ENCODE results near the gene KRTAP3-1. TPM values are rescaled to one million over a fixed set of nuclear protein-coding genes. Genes with fewer than 3 reads are reported as not detected.

KRTAP3-1 gene
- total RNA-seq, 1 experiment from 2014 or later = not detected

DNA sequence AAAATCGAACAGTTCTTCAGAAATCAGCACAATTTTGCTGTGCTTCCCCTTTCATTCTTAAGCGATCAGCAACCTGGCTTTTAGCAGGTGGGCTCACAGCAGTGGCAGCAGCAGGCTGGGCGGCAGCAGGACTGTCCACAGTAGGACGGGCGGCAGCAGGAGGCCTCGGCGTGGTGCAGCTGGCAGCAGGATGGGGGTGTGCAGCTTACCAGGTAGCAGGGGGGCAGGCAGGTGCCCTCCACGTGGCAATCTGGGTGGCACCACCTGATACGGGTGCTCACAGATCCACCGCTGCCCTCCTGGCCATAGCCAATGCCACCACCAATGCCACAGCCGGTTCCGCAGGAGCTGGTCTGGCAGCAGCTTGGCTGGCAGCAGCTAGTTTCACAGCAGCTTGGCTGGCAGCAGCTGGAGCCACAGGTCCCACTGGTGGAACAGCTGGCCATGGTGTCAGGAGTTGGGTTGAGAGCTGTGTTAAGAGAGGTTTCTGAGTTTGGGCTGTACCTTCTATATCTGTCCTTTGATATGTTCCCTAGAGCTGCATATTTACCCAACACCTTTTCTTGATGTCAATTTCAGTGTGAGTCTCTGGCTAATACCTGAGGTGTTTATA is 20.8 kb upstream of the KRTAP3-1 start, which contains the start of gene KRTAP1-4:
Gene KRTAP1-4 (minus strand): TSS at position 563 of the 613 bp plus-strand sequence. CDS start 117 bp downstream, at position 446.
- CTCF ChIA-PET = no interaction called here
- no peak for TF ChIP-seq TP53 (CRISPR knock-in tag; IDR thresholded peaks at IDR 0.05)
- POLR2A ChIA-PET = no interaction called here
- DNase-seq (ENCODE audit: low spot score) = no peak
- ATAC-seq = no peak
- peaks cover under 1% of the 10 kb centered on the region for H3K4me1 Mint-ChIP-seq
- no peak within 1 kb of the TSS for H3K27ac Mint-ChIP-seq
- H3K4me3 Mint-ChIP-seq = no peak within 1 kb of the TSS
- H3K9me3 Mint-ChIP-seq = no peaks in the 10 kb centered on the region
- no peaks in the 10 kb centered on the region for H3K27me3 Mint-ChIP-seq (ENCODE audit: low read depth)
- H3K36me3 Mint-ChIP-seq = no peaks in the 10 kb centered on the region

DNA sequence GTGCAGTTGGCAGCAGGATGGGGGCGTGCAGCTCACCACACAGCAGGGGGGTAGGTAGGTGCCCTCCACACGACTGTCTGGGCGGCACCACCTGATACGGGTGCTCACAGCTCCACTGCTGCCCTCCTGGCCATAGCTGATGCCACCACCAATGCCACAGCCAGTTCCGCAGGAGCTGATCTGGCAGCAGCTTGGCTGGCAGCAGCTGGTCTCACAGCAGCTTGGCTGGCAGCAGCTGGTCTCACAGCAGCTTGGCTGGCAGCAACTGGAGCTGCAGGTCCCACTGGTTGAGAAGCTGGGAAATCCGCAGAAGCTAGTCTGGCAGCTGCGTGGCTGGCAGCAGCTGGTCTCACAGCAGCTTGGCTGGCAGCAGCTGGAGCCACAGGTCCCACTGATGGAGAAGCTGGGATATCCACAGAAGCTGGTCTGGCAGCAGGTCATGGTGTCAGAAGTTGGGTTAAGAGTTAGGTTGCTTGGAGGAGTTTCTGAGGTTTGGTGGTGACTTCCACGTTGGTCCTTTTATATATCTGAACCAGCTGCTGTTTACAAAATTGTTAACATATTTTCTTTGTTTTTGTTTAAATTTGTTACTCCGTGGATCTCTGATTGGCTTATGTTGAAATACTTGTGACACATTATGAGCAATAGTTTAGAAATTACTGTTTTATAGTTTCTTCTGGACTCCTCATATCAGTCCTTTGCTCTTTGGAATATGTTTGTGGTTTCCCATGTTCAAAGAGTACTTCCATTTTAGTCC is 18.0 kb upstream of the KRTAP3-1 start, which contains the start of gene KRTAP1-5:
Gene KRTAP1-5 (minus strand): TSS at position 494 of the 757 bp plus-strand sequence. CDS start 53 bp downstream, at position 441.
- Mint-ChIP-seq H3K4me1 (no peaks in the 10 kb centered on the region), H3K27ac (no peak within 1 kb of the TSS), H3K4me3 (no peak within 1 kb of the TSS), H3K27me3 (ENCODE audit: low read depth) (no peaks in the 10 kb centered on the region), H3K9me3 (peaks cover 5% of the 10 kb centered on the region; the same call in 1 of the 2 replicates), H3K36me3 (no peaks in the 10 kb centered on the region)
- DNase-seq (ENCODE audit: low spot score) = no peak
- POLR2A ChIA-PET = no interaction called here
- no peak for ATAC-seq
- TF ChIP-seq, protein P1, sequence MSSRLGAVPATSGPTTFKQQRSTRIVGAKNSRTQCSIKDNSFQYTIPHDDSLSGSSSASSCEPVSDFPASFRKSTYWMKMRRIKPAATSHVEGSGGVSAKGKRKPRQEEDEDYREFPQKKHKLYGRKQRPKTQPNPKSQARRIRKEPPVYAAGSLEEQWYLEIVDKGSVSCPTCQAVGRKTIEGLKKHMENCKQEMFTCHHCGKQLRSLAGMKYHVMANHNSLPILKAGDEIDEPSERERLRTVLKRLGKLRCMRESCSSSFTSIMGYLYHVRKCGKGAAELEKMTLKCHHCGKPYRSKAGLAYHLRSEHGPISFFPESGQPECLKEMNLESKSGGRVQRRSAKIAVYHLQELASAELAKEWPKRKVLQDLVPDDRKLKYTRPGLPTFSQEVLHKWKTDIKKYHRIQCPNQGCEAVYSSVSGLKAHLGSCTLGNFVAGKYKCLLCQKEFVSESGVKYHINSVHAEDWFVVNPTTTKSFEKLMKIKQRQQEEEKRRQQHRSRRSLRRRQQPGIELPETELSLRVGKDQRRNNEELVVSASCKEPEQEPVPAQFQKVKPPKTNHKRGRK (CRISPR knock-in tag; IDR thresholded peaks at IDR 0.05; ENCODE audit: borderline replicate concordance) = no peak
- no peak for TF ChIP-seq CREM (CRISPR knock-in tag; IDR thresholded peaks at IDR 0.05)
- no peak for TF ChIP-seq CBFB (CRISPR knock-in tag; IDR thresholded peaks at IDR 0.05; ENCODE audit: low read depth)
- TF ChIP-seq ATF2 (CRISPR knock-in tag; IDR thresholded peaks at IDR 0.05; ENCODE audit: borderline replicate concordance, low read depth) = no peak
- TF ChIP-seq SP1 (CRISPR knock-in tag; conservative IDR thresholded peaks at IDR 0.05) = no peak
- TF ChIP-seq ZNF121 (CRISPR knock-in tag; IDR thresholded peaks at IDR 0.05) = no peak
- TF ChIP-seq EMX1 (CRISPR knock-in tag; IDR thresholded peaks at IDR 0.05) = no peak
- no peak for TF ChIP-seq OVOL2 (CRISPR knock-in tag; IDR thresholded peaks at IDR 0.05; ENCODE audit: borderline replicate concordance)
- no peak for TF ChIP-seq TCF7 (CRISPR knock-in tag; IDR thresholded peaks at IDR 0.05; ENCODE audit: low read depth)
- no peak for TF ChIP-seq NR1H2 (CRISPR knock-in tag; IDR thresholded peaks at IDR 0.05)
- CTCF ChIA-PET = interaction anchor here (0.5 kb wide), 1 partner anchor 1319 kb away, joined by 3 read pairs; no protein-coding TSS in a partner anchor

DNA sequence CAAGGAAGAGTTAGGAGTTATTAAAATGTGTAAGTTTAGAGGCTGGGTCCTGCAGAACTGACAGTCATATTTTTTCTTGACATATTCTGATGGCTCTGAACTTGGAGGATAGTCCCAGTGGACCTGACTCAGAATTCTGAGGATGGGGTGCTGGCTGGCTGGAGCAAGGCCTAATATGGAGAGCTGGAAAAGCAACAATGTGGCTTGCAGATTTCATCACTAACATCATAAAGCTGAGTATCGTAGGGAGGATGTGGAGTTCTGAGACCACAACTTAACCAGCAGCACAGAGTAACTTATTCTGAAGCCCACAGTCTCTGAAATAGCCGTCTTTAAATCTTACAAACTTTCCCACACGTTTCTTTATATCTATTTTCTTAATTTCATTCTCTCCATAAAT is 15.8 kb upstream of the KRTAP3-1 start:
- H3K36me3 Mint-ChIP-seq = no peaks in the 10 kb centered on the region
- no peak for ATAC-seq
- H3K4me3 Mint-ChIP-seq = no peak overlapping the region
- H3K27ac Mint-ChIP-seq = no peak overlapping the region
- no peaks in the 10 kb centered on the region for H3K27me3 Mint-ChIP-seq (ENCODE audit: low read depth)
- H3K4me1 Mint-ChIP-seq = no peaks in the 10 kb centered on the region
- ChIA-PET POLR2A (no interaction called here), CTCF (interaction anchor here (1.5 kb wide), 1 partner anchor 161 kb away, joined by 3 read pairs; no protein-coding TSS in a partner anchor)
- no peak for DNase-seq (ENCODE audit: low spot score)
- H3K9me3 Mint-ChIP-seq = peaks cover 13% of the 10 kb centered on the region
- TF ChIP-seq NR2C2 (CRISPR knock-in tag; IDR thresholded peaks at IDR 0.05) (no peak), MYBL2 (CRISPR knock-in tag; IDR thresholded peaks at IDR 0.05) (no peak), ZSCAN18 (CRISPR knock-in tag; IDR thresholded peaks at IDR 0.05) (no peak), NFATC4 (CRISPR knock-in tag; IDR thresholded peaks at IDR 0.05) (no peak), HMGA2 (CRISPR knock-in tag; IDR thresholded peaks at IDR 0.05) (no peak)
- TF ChIP-seq, protein P2, sequence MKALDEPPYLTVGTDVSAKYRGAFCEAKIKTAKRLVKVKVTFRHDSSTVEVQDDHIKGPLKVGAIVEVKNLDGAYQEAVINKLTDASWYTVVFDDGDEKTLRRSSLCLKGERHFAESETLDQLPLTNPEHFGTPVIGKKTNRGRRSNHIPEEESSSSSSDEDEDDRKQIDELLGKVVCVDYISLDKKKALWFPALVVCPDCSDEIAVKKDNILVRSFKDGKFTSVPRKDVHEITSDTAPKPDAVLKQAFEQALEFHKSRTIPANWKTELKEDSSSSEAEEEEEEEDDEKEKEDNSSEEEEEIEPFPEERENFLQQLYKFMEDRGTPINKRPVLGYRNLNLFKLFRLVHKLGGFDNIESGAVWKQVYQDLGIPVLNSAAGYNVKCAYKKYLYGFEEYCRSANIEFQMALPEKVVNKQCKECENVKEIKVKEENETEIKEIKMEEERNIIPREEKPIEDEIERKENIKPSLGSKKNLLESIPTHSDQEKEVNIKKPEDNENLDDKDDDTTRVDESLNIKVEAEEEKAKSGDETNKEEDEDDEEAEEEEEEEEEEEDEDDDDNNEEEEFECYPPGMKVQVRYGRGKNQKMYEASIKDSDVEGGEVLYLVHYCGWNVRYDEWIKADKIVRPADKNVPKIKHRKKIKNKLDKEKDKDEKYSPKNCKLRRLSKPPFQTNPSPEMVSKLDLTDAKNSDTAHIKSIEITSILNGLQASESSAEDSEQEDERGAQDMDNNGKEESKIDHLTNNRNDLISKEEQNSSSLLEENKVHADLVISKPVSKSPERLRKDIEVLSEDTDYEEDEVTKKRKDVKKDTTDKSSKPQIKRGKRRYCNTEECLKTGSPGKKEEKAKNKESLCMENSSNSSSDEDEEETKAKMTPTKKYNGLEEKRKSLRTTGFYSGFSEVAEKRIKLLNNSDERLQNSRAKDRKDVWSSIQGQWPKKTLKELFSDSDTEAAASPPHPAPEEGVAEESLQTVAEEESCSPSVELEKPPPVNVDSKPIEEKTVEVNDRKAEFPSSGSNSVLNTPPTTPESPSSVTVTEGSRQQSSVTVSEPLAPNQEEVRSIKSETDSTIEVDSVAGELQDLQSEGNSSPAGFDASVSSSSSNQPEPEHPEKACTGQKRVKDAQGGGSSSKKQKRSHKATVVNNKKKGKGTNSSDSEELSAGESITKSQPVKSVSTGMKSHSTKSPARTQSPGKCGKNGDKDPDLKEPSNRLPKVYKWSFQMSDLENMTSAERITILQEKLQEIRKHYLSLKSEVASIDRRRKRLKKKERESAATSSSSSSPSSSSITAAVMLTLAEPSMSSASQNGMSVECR (CRISPR knock-in tag; IDR thresholded peaks at IDR 0.05; ENCODE audit: borderline replicate concordance) = no peak
- TF ChIP-seq, protein P3, sequence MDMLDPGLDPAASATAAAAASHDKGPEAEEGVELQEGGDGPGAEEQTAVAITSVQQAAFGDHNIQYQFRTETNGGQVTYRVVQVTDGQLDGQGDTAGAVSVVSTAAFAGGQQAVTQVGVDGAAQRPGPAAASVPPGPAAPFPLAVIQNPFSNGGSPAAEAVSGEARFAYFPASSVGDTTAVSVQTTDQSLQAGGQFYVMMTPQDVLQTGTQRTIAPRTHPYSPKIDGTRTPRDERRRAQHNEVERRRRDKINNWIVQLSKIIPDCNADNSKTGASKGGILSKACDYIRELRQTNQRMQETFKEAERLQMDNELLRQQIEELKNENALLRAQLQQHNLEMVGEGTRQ (CRISPR knock-in tag; IDR thresholded peaks at IDR 0.05) = no peak
- TF ChIP-seq, protein P4, sequence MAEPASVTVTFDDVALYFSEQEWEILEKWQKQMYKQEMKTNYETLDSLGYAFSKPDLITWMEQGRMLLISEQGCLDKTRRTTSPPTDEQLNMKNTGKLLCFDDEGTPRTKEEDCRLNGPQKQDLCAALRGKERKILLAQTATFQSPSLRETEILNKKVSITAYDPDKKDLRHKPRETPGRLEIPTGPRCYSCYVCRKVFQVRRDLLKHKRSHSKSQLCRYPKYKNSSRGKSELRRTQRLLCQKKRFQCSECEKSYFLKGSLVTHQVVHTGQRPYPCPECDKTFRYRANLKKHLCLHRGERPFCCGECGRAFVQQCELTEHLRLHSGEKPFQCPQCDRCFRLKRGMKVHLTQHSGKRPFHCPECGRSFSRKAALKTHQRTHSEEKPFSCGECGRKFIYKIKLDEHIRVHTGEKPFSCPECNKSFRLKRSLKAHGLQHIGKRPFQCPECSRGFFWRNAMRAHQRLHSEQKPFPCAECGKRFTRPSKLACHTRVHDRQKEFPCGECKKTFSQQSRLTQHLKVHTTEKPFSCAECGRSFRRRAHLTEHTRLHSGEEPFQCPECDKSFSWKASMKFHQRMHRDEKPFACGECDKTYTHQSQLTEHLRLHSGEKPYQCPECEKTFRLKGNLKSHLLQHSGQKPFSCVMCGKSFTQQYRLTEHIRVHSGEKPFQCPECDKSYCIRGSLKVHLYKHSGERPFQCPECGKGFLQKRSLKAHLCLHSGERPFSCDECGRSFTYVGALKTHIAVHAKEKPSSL (CRISPR knock-in tag; conservative IDR thresholded peaks at IDR 0.05) = no peak

Data from WTC11 (cell line).